Gastroesophageal sphincter (tissue), 3 donors: ENCODE results near the gene VPS8.

Experiments used
- CTCF ChIP-seq, 4 experiments: fragments of 200-600 bp in 2 of 4; fragments of 450-650 bp in 2 of 4; sonication (generic) in 1 of 4; IDR thresholded peaks; one replicate each; pipeline ENCODE4 v1.5.1; 2017 to 2019; ENCODE audit warnings: antibody characterized with exemption in 4 of 4, mild to moderate bottlenecking in 2 of 4, moderate library complexity in 2 of 4
- POLR2A ChIP-seq, 2 donors: fragments of 450-650 bp; IDR thresholded peaks; one replicate each; pipeline ENCODE4 v1.6.1; 2017; ENCODE audit warnings: antibody characterized with exemption in 2 of 2, mild to moderate bottlenecking in 2 of 2, moderate library complexity in 1 of 2
- POLR2AphosphoS5 ChIP-seq: sonication (generic); formaldehyde crosslinking; IDR thresholded peaks from one replicate; pipeline ENCODE4 v1.6.1; 2017; ENCODE audit warnings: antibody characterized with exemption

- TF ChIP-seq CTCF (IDR thresholded peaks at IDR 0.05) = no peak
- no peak for TF ChIP-seq POLR2AphosphoS5
- TF ChIP-seq POLR2A (IDR thresholded peaks at IDR 0.05) = no peak
Observed at GRCh38 chr3:184857099-184857498, 45.1 kb downstream of the VPS8 start.
